Measurements from ENCODE around the gene B4GALT1. TPM values are rescaled to one million over a fixed set of nuclear protein-coding genes. Genes with fewer than 3 reads are reported as not detected.

Gene B4GALT1
- total RNA-seq, 1 experiment from 2014 or later = 19.1 TPM

DNA sequence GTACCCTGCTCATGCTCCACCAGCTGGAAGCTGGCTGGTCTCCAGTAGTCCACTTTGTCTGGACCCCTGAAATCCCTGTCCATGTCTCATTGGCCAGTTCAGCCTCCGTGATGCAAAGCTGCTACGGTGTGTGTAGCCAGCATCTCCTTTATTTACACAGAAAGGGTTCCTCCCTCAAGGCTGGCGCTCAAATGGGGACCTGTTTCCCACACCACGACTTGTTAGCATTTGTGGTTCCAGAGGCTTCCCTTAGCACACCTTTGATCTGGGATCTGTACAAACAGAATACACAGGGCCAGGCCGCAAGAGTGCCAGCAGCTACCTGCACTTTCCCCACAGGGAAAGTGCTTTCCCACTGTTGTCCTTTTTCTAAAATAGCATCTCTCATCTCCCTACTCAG lies 85.0 kb downstream of the B4GALT1 start (continued):
- TF ChIP-seq, protein P1, sequence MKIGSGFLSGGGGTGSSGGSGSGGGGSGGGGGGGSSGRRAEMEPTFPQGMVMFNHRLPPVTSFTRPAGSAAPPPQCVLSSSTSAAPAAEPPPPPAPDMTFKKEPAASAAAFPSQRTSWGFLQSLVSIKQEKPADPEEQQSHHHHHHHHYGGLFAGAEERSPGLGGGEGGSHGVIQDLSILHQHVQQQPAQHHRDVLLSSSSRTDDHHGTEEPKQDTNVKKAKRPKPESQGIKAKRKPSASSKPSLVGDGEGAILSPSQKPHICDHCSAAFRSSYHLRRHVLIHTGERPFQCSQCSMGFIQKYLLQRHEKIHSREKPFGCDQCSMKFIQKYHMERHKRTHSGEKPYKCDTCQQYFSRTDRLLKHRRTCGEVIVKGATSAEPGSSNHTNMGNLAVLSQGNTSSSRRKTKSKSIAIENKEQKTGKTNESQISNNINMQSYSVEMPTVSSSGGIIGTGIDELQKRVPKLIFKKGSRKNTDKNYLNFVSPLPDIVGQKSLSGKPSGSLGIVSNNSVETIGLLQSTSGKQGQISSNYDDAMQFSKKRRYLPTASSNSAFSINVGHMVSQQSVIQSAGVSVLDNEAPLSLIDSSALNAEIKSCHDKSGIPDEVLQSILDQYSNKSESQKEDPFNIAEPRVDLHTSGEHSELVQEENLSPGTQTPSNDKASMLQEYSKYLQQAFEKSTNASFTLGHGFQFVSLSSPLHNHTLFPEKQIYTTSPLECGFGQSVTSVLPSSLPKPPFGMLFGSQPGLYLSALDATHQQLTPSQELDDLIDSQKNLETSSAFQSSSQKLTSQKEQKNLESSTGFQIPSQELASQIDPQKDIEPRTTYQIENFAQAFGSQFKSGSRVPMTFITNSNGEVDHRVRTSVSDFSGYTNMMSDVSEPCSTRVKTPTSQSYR (CRISPR knock-in tag; IDR thresholded peaks at IDR 0.05) = no peak
- TF ChIP-seq JAZF1 (CRISPR knock-in tag; IDR thresholded peaks at IDR 0.05) = no peak

DNA sequence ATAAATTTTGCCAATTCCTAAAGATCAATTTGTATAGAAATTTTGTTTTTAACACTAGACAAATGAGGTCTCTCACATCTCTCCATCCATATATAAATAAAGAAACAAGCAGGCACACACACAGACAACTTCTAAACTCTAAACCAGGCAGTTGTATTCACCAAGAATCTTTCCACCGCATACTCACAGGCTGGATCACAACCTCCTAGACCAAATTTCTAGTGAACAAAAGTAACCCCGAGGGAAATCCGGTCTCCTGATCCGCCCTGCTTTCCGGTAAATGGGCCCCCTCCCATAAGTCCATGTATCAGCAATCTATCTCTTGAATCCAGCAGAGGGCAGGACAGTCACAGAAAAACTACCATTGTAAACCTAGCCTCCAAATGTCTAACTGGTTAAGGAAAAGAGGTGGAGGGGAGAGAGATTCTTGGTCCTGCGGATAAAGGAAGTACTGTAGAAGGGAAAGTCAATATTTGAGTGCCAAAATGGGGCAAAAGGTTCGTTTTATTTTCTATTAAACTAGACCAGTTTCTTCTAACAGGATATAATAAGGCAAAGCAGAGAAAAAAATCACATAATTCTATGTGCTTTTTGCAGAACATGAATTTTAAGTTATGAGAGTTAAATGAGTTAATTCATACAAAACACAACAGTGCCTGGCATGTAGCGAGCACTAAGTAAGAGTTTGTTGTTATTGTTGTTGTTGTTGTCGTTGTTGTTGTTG lies 85.8 kb downstream of the B4GALT1 start:
- ChIA-PET POLR2A (no interaction called here), CTCF (interaction anchor here (3.0 kb wide), 1 partner anchor 145 kb away, joined by 11 read pairs; no protein-coding TSS in a partner anchor)
- ATAC-seq (peak; percentile 70), DNase-seq (ENCODE audit: low spot score) (peak; percentile 42)
- no peak overlapping the region for H3K27ac Mint-ChIP-seq
- peaks cover 4% of the 10 kb centered on the region for H3K36me3 Mint-ChIP-seq
- no peak overlapping the region for H3K4me3 Mint-ChIP-seq
- no peaks in the 10 kb centered on the region for H3K4me1 Mint-ChIP-seq
- peaks cover 10% of the 10 kb centered on the region for H3K27me3 Mint-ChIP-seq (ENCODE audit: low read depth)
- TF ChIP-seq, protein P2, sequence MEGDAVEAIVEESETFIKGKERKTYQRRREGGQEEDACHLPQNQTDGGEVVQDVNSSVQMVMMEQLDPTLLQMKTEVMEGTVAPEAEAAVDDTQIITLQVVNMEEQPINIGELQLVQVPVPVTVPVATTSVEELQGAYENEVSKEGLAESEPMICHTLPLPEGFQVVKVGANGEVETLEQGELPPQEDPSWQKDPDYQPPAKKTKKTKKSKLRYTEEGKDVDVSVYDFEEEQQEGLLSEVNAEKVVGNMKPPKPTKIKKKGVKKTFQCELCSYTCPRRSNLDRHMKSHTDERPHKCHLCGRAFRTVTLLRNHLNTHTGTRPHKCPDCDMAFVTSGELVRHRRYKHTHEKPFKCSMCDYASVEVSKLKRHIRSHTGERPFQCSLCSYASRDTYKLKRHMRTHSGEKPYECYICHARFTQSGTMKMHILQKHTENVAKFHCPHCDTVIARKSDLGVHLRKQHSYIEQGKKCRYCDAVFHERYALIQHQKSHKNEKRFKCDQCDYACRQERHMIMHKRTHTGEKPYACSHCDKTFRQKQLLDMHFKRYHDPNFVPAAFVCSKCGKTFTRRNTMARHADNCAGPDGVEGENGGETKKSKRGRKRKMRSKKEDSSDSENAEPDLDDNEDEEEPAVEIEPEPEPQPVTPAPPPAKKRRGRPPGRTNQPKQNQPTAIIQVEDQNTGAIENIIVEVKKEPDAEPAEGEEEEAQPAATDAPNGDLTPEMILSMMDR (IDR thresholded peaks at IDR 0.05) = peak; percentile 26; the same call in 1 of the 2 replicates
- TF ChIP-seq ATF1 (CRISPR knock-in tag; IDR thresholded peaks at IDR 0.05) (no peak), KAT7 (CRISPR knock-in tag; IDR thresholded peaks at IDR 0.05; ENCODE audit: borderline replicate concordance) (no peak)
- TF ChIP-seq, protein P3, sequence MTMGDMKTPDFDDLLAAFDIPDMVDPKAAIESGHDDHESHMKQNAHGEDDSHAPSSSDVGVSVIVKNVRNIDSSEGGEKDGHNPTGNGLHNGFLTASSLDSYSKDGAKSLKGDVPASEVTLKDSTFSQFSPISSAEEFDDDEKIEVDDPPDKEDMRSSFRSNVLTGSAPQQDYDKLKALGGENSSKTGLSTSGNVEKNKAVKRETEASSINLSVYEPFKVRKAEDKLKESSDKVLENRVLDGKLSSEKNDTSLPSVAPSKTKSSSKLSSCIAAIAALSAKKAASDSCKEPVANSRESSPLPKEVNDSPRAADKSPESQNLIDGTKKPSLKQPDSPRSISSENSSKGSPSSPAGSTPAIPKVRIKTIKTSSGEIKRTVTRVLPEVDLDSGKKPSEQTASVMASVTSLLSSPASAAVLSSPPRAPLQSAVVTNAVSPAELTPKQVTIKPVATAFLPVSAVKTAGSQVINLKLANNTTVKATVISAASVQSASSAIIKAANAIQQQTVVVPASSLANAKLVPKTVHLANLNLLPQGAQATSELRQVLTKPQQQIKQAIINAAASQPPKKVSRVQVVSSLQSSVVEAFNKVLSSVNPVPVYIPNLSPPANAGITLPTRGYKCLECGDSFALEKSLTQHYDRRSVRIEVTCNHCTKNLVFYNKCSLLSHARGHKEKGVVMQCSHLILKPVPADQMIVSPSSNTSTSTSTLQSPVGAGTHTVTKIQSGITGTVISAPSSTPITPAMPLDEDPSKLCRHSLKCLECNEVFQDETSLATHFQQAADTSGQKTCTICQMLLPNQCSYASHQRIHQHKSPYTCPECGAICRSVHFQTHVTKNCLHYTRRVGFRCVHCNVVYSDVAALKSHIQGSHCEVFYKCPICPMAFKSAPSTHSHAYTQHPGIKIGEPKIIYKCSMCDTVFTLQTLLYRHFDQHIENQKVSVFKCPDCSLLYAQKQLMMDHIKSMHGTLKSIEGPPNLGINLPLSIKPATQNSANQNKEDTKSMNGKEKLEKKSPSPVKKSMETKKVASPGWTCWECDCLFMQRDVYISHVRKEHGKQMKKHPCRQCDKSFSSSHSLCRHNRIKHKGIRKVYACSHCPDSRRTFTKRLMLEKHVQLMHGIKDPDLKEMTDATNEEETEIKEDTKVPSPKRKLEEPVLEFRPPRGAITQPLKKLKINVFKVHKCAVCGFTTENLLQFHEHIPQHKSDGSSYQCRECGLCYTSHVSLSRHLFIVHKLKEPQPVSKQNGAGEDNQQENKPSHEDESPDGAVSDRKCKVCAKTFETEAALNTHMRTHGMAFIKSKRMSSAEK (CRISPR knock-in tag; IDR thresholded peaks at IDR 0.05; ENCODE audit: borderline replicate concordance) = no peak
- peaks cover 14% of the 10 kb centered on the region for H3K9me3 Mint-ChIP-seq

DNA sequence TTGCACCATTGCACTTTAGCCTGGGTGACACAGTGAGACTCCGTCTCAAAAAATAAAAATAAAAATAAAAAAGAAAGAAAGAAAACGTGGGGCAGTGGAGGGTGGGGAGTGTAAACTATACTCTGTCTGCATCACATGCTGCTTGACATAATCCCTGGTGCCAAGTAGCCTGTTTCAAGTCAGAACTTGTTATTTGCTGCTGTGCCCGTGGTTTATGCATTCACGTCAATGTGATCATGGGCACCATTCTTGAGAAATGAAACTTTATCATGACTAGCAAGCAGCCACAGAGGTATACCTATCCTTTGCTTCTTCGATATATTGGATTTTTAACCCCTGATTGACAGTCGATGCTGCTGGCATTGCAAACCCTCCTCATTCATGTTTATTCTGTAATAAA lies 86.6 kb downstream of the B4GALT1 start:
- H3K4me3 Mint-ChIP-seq = no peak overlapping the region
- ATAC-seq = no peak
- no peak overlapping the region for H3K27ac Mint-ChIP-seq
- TF ChIP-seq, protein P4, sequence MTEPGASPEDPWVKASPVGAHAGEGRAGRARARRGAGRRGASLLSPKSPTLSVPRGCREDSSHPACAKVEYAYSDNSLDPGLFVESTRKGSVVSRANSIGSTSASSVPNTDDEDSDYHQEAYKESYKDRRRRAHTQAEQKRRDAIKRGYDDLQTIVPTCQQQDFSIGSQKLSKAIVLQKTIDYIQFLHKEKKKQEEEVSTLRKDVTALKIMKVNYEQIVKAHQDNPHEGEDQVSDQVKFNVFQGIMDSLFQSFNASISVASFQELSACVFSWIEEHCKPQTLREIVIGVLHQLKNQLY (CRISPR knock-in tag; IDR thresholded peaks at IDR 0.05) = no peak
- TF ChIP-seq ZNF121 (CRISPR knock-in tag; IDR thresholded peaks at IDR 0.05) = no peak
- no peak for TF ChIP-seq OVOL2 (CRISPR knock-in tag; IDR thresholded peaks at IDR 0.05; ENCODE audit: borderline replicate concordance)
- no peak for TF ChIP-seq CREM (CRISPR knock-in tag; IDR thresholded peaks at IDR 0.05)
- TF ChIP-seq ZNF138 (CRISPR knock-in tag; conservative IDR thresholded peaks at IDR 0.05) = no peak
- TF ChIP-seq, protein P5, sequence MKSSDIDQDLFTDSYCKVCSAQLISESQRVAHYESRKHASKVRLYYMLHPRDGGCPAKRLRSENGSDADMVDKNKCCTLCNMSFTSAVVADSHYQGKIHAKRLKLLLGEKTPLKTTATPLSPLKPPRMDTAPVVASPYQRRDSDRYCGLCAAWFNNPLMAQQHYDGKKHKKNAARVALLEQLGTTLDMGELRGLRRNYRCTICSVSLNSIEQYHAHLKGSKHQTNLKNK (CRISPR knock-in tag; IDR thresholded peaks at IDR 0.05) = no peak
- TF ChIP-seq FOXK1 (CRISPR knock-in tag; IDR thresholded peaks at IDR 0.05) = no peak
- TF ChIP-seq, protein P6, sequence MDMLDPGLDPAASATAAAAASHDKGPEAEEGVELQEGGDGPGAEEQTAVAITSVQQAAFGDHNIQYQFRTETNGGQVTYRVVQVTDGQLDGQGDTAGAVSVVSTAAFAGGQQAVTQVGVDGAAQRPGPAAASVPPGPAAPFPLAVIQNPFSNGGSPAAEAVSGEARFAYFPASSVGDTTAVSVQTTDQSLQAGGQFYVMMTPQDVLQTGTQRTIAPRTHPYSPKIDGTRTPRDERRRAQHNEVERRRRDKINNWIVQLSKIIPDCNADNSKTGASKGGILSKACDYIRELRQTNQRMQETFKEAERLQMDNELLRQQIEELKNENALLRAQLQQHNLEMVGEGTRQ (CRISPR knock-in tag; IDR thresholded peaks at IDR 0.05) = no peak
- TF ChIP-seq, protein P7, sequence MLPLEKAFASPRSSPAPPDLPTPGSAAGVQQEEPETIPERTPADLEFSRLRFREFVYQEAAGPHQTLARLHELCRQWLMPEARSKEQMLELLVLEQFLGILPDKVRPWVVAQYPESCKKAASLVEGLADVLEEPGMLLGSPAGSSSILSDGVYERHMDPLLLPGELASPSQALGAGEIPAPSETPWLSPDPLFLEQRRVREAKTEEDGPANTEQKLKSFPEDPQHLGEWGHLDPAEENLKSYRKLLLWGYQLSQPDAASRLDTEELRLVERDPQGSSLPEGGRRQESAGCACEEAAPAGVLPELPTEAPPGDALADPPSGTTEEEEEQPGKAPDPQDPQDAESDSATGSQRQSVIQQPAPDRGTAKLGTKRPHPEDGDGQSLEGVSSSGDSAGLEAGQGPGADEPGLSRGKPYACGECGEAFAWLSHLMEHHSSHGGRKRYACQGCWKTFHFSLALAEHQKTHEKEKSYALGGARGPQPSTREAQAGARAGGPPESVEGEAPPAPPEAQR (CRISPR knock-in tag; IDR thresholded peaks at IDR 0.05) = no peak
- TF ChIP-seq, protein P8, sequence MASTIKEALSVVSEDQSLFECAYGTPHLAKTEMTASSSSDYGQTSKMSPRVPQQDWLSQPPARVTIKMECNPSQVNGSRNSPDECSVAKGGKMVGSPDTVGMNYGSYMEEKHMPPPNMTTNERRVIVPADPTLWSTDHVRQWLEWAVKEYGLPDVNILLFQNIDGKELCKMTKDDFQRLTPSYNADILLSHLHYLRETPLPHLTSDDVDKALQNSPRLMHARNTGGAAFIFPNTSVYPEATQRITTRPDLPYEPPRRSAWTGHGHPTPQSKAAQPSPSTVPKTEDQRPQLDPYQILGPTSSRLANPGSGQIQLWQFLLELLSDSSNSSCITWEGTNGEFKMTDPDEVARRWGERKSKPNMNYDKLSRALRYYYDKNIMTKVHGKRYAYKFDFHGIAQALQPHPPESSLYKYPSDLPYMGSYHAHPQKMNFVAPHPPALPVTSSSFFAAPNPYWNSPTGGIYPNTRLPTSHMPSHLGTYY (CRISPR knock-in tag; IDR thresholded peaks at IDR 0.05) = no peak
- no peak for TF ChIP-seq EMX1 (CRISPR knock-in tag; IDR thresholded peaks at IDR 0.05)
- no peak for TF ChIP-seq KAT7 (CRISPR knock-in tag; IDR thresholded peaks at IDR 0.05; ENCODE audit: borderline replicate concordance)
- CTCF ChIA-PET = interaction anchor here (0.6 to 3.0 kb wide), 2 partner anchors 146 to 205 kb away, joined by 3 to 11 read pairs; no protein-coding TSS in a partner anchor
- H3K27me3 Mint-ChIP-seq (ENCODE audit: low read depth) = peaks cover 3% of the 10 kb centered on the region; the same call in 1 of the 2 replicates
- POLR2A ChIA-PET = no interaction called here
- peaks cover 9% of the 10 kb centered on the region for H3K9me3 Mint-ChIP-seq
- no peak for DNase-seq (ENCODE audit: low spot score)
- peaks cover 5% of the 10 kb centered on the region for H3K4me1 Mint-ChIP-seq
- H3K36me3 Mint-ChIP-seq = peaks cover 4% of the 10 kb centered on the region

Data from WTC11 (cell line).